Measurements from ENCODE around the gene TECTB.

Gene TECTB

GRCh38 chr10:112283100-112283499, at the start of gene TECTB:
TSS of gene TECTB (plus strand) at chr10:112283400. CDS start at chr10:112283735, 335 bp downstream.
- no peak for ATAC-seq (replicated peaks)
- Mint-ChIP-seq H3K36me3 (no peaks in the 10 kb centered on the region), H3K27me3 (peaks cover 23 to 26% of the 10 kb centered on the region in 2 donors), H3K9me3 (no peaks in the 10 kb centered on the region), H3K4me3 (no peak within 1 kb of the TSS), H3K27ac (no peak within 1 kb of the TSS), H3K4me1 (peaks cover 5% of the 10 kb centered on the region in 2 donors)
- DNase-seq, result no peak

- H3K4me3 Mint-ChIP-seq, result no peak overlapping the region
- H3K27me3 Mint-ChIP-seq, result peaks cover 0 to 13% of the 10 kb centered on the region in 2 donors
- peaks cover 8 to 13% of the 10 kb centered on the region in 2 donors for H3K9me3 Mint-ChIP-seq
- DNase-seq (no peak), ATAC-seq (replicated peaks) (no peak)
- H3K36me3 Mint-ChIP-seq, result no peaks in the 10 kb centered on the region
- H3K27ac Mint-ChIP-seq, result no peak overlapping the region
- H3K4me1 Mint-ChIP-seq, result peaks cover 8 to 13% of the 10 kb centered on the region in 2 donors
These were observed 48.1 kb upstream of the TECTB start for GRCh38 chr10:112235141-112235540.

- H3K27me3 Mint-ChIP-seq, result peaks cover 0 to 13% of the 10 kb centered on the region in 2 donors
- peaks cover 10 to 15% of the 10 kb centered on the region in 2 donors for H3K9me3 Mint-ChIP-seq
- H3K27ac Mint-ChIP-seq, result no peak overlapping the region
- DNase-seq (no peak), ATAC-seq (replicated peaks) (no peak)
- no peak overlapping the region for H3K4me3 Mint-ChIP-seq
- peaks cover 0 to 2% of the 10 kb centered on the region in 2 donors for H3K36me3 Mint-ChIP-seq
- H3K4me1 Mint-ChIP-seq, result peaks cover 7 to 10% of the 10 kb centered on the region in 2 donors
These were observed 47.3 kb upstream of the TECTB start for GRCh38 chr10:112235920-112236319.

GRCh38 chr10:112236486-112236885, 46.7 kb upstream of the TECTB start:
- ATAC-seq (replicated peaks), result no peak
- DNase-seq, result no peak
- Mint-ChIP-seq H3K4me1 (peaks cover 1 to 5% of the 10 kb centered on the region in 2 donors), H3K9me3 (peaks cover 16 to 18% of the 10 kb centered on the region in 2 donors), H3K27ac (no peak overlapping the region), H3K27me3 (peaks cover 0 to 13% of the 10 kb centered on the region in 2 donors), H3K4me3 (no peak overlapping the region), H3K36me3 (peaks cover 0 to 5% of the 10 kb centered on the region in 2 donors)

- H3K9me3 Mint-ChIP-seq, result peaks cover 17 to 18% of the 10 kb centered on the region in 2 donors
- H3K27me3 Mint-ChIP-seq, result peaks cover 9 to 21% of the 10 kb centered on the region in 2 donors
- H3K36me3 Mint-ChIP-seq, result peaks cover 0 to 5% of the 10 kb centered on the region in 2 donors
- ATAC-seq (replicated peaks), result no peak
- no peak overlapping the region for H3K4me3 Mint-ChIP-seq
- H3K4me1 Mint-ChIP-seq, result no peaks in the 10 kb centered on the region
- DNase-seq, result no peak
- H3K27ac Mint-ChIP-seq, result no peak overlapping the region
These were observed 43.9 kb upstream of the TECTB start for GRCh38 chr10:112239347-112239746.

- Mint-ChIP-seq H3K4me1 (no peaks in the 10 kb centered on the region), H3K27me3 (peaks cover 9 to 21% of the 10 kb centered on the region in 2 donors), H3K27ac (no peak overlapping the region), H3K9me3 (peaks cover 17 to 18% of the 10 kb centered on the region in 2 donors), H3K4me3 (no peak overlapping the region), H3K36me3 (peaks cover 0 to 5% of the 10 kb centered on the region in 2 donors)
- DNase-seq (no peak), ATAC-seq (replicated peaks) (no peak)
These were observed 42.8 kb upstream of the TECTB start for GRCh38 chr10:112240441-112240840.

- Mint-ChIP-seq H3K27ac (no peak overlapping the region), H3K27me3 (peaks cover 9 to 21% of the 10 kb centered on the region in 2 donors), H3K36me3 (peaks cover 0 to 5% of the 10 kb centered on the region in 2 donors), H3K4me3 (no peak overlapping the region), H3K9me3 (peaks cover 17 to 18% of the 10 kb centered on the region in 2 donors), H3K4me1 (no peaks in the 10 kb centered on the region)
- DNase-seq, result no peak
- no peak for ATAC-seq (replicated peaks)
These were observed 41.4 kb upstream of the TECTB start for GRCh38 chr10:112241651-112242341.

- no peak overlapping the region for H3K4me3 Mint-ChIP-seq
- peaks cover 0 to 5% of the 10 kb centered on the region in 2 donors for H3K36me3 Mint-ChIP-seq
- no peaks in the 10 kb centered on the region for H3K4me1 Mint-ChIP-seq
- ATAC-seq (replicated peaks) (no peak), DNase-seq (no peak)
- peaks cover 9 to 14% of the 10 kb centered on the region in 2 donors for H3K27me3 Mint-ChIP-seq
- no peak overlapping the region for H3K27ac Mint-ChIP-seq
- peaks cover 11 to 13% of the 10 kb centered on the region in 2 donors for H3K9me3 Mint-ChIP-seq
These were observed 40.4 kb upstream of the TECTB start for GRCh38 chr10:112242769-112243168.

GRCh38 chr10:112243713-112244112, 39.5 kb upstream of the TECTB start:
- no peak overlapping the region for H3K27ac Mint-ChIP-seq
- H3K9me3 Mint-ChIP-seq, result peaks cover 8 to 9% of the 10 kb centered on the region in 2 donors
- no peaks in the 10 kb centered on the region for H3K4me1 Mint-ChIP-seq
- ATAC-seq (replicated peaks) (no peak), DNase-seq (no peak)
- peaks cover 0 to 5% of the 10 kb centered on the region in 2 donors for H3K36me3 Mint-ChIP-seq
- H3K4me3 Mint-ChIP-seq, result no peak overlapping the region
- peaks cover 8 to 12% of the 10 kb centered on the region in 2 donors for H3K27me3 Mint-ChIP-seq

- H3K9me3 Mint-ChIP-seq, result peaks cover 8 to 9% of the 10 kb centered on the region in 2 donors
- H3K27ac Mint-ChIP-seq, result no peak overlapping the region
- H3K36me3 Mint-ChIP-seq, result peaks cover 0 to 5% of the 10 kb centered on the region in 2 donors
- H3K27me3 Mint-ChIP-seq, result peaks cover 8 to 12% of the 10 kb centered on the region in 2 donors
- ATAC-seq (replicated peaks) (no peak), DNase-seq (no peak)
- no peaks in the 10 kb centered on the region for H3K4me1 Mint-ChIP-seq
- no peak overlapping the region for H3K4me3 Mint-ChIP-seq
These were observed 39.0 kb upstream of the TECTB start for GRCh38 chr10:112244197-112244596.

GRCh38 chr10:112247791-112248190, 35.4 kb upstream of the TECTB start:
- Mint-ChIP-seq H3K4me3 (no peak overlapping the region), H3K9me3 (peaks cover 11 to 12% of the 10 kb centered on the region in 2 donors), H3K4me1 (no peaks in the 10 kb centered on the region), H3K27me3 (peaks cover 8% of the 10 kb centered on the region in 2 donors), H3K36me3 (no peaks in the 10 kb centered on the region), H3K27ac (no peak overlapping the region)
- ATAC-seq (replicated peaks) (no peak), DNase-seq (no peak)

- ATAC-seq (replicated peaks) (no peak), DNase-seq (no peak)
- Mint-ChIP-seq H3K4me3 (no peak overlapping the region), H3K27ac (no peak overlapping the region), H3K9me3 (peaks cover 11 to 12% of the 10 kb centered on the region in 2 donors), H3K27me3 (peaks cover 0 to 7% of the 10 kb centered on the region in 2 donors), H3K36me3 (no peaks in the 10 kb centered on the region), H3K4me1 (no peaks in the 10 kb centered on the region)
These were observed 34.5 kb upstream of the TECTB start for GRCh38 chr10:112248584-112249295.

- DNase-seq (no peak), ATAC-seq (replicated peaks) (no peak)
- Mint-ChIP-seq H3K9me3 (peaks cover 11 to 12% of the 10 kb centered on the region in 2 donors), H3K36me3 (no peaks in the 10 kb centered on the region), H3K27ac (no peak overlapping the region), H3K4me1 (no peaks in the 10 kb centered on the region), H3K4me3 (no peak overlapping the region), H3K27me3 (peaks cover 0 to 7% of the 10 kb centered on the region in 2 donors)
These were observed 33.5 kb upstream of the TECTB start for GRCh38 chr10:112249722-112250121.

GRCh38 chr10:112250555-112250954, 32.6 kb upstream of the TECTB start:
- ATAC-seq (replicated peaks) (no peak), DNase-seq (no peak)
- peaks cover 0 to 7% of the 10 kb centered on the region in 2 donors for H3K27me3 Mint-ChIP-seq
- peaks cover 11 to 12% of the 10 kb centered on the region in 2 donors for H3K9me3 Mint-ChIP-seq
- no peak overlapping the region for H3K4me3 Mint-ChIP-seq
- H3K4me1 Mint-ChIP-seq, result no peaks in the 10 kb centered on the region
- no peak overlapping the region for H3K27ac Mint-ChIP-seq
- H3K36me3 Mint-ChIP-seq, result no peaks in the 10 kb centered on the region

Data from stimulated activated naive B cell treated with anti-CD40 and anti-IgM and Interleukin-4, amounts not matched to agents 10 μg/mL and 1 μg/mL and 100 μg/mL, for 72 hours (primary cell).